HL-60 (cell line): Measurements from ENCODE around the gene TJP1.

Experiments used
- GABPA ChIP-seq: IDR thresholded peaks from 2 replicates; pipeline ENCODE4 v1.6.1; 2012; ENCODE audit warnings: low read depth
- POLR2AphosphoS5 ChIP-seq: IDR thresholded peaks from 2 replicates; pipeline ENCODE4 v1.6.1; 2012; ENCODE audit warnings: low read depth
- SPI1 ChIP-seq: IDR thresholded peaks from 2 replicates; pipeline ENCODE4 v1.6.1; 2012; ENCODE audit warnings: low read depth, mild to moderate bottlenecking, borderline replicate concordance
- TF ChIP-seq, protein P1 (sequence below): IDR thresholded peaks from 2 replicates; pipeline ENCODE4 v1.6.1; 2012; ENCODE audit warnings: low read depth; ENCODE audit not compliant: insufficient replicate concordance
- TF ChIP-seq, protein P2 (sequence below): IDR thresholded peaks from one replicate; pipeline ENCODE4 v1.5.1; 2011; ENCODE audit warnings: low read length, control low read depth, inconsistent platforms; ENCODE audit not compliant: insufficient read depth

DNA sequence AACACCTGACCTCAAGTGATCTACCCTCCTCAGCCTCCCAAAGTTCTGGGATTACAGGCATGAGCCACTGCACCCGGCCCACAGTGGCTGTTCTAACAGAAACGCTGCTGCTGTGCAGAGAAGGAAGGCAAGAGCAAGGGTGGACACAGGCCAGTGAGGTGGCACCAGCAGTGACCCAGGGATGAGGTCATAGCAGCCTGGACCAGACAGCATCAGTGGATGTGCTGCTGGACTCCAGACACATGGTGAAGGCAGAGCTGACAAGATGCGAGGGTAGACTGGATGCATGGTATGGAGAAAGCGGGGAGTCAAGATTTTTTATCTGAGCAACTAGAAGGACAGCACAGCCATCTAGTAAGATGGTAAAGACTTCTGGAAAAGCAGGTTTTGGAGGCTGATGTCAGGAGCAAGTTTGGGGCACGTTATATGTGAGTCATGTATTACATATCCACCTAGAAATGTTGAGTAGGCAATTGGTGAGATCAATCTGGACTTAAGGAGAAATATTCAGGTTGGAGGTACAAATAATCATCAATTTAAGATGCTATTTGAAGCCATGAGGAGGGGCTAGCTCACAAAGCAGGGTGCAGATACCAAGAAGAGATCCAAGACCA, 22.1 kb upstream of the TJP1 start:
- no peak for TF ChIP-seq POLR2AphosphoS5
- TF ChIP-seq, protein P1, sequence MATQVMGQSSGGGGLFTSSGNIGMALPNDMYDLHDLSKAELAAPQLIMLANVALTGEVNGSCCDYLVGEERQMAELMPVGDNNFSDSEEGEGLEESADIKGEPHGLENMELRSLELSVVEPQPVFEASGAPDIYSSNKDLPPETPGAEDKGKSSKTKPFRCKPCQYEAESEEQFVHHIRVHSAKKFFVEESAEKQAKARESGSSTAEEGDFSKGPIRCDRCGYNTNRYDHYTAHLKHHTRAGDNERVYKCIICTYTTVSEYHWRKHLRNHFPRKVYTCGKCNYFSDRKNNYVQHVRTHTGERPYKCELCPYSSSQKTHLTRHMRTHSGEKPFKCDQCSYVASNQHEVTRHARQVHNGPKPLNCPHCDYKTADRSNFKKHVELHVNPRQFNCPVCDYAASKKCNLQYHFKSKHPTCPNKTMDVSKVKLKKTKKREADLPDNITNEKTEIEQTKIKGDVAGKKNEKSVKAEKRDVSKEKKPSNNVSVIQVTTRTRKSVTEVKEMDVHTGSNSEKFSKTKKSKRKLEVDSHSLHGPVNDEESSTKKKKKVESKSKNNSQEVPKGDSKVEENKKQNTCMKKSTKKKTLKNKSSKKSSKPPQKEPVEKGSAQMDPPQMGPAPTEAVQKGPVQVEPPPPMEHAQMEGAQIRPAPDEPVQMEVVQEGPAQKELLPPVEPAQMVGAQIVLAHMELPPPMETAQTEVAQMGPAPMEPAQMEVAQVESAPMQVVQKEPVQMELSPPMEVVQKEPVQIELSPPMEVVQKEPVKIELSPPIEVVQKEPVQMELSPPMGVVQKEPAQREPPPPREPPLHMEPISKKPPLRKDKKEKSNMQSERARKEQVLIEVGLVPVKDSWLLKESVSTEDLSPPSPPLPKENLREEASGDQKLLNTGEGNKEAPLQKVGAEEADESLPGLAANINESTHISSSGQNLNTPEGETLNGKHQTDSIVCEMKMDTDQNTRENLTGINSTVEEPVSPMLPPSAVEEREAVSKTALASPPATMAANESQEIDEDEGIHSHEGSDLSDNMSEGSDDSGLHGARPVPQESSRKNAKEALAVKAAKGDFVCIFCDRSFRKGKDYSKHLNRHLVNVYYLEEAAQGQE: no peak
- TF ChIP-seq, protein P2, sequence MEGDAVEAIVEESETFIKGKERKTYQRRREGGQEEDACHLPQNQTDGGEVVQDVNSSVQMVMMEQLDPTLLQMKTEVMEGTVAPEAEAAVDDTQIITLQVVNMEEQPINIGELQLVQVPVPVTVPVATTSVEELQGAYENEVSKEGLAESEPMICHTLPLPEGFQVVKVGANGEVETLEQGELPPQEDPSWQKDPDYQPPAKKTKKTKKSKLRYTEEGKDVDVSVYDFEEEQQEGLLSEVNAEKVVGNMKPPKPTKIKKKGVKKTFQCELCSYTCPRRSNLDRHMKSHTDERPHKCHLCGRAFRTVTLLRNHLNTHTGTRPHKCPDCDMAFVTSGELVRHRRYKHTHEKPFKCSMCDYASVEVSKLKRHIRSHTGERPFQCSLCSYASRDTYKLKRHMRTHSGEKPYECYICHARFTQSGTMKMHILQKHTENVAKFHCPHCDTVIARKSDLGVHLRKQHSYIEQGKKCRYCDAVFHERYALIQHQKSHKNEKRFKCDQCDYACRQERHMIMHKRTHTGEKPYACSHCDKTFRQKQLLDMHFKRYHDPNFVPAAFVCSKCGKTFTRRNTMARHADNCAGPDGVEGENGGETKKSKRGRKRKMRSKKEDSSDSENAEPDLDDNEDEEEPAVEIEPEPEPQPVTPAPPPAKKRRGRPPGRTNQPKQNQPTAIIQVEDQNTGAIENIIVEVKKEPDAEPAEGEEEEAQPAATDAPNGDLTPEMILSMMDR: no peak
- TF ChIP-seq SPI1: no peak
- no peak for TF ChIP-seq GABPA
